Limb (tissue), 2 donors: ENCODE measurements around the gene RCL1.
"Not testable (repeated sequence)": the region's sequence is repeated elsewhere in the genome, so short reads cannot be mapped to it uniquely, and the experiment has no call there.

Source experiments
- DNase-seq, 2 donors: peaks; one replicate each; pipeline ENCODE4 v3.0.0-alpha.2; 2016; ENCODE audit errors: extremely low spot score in 2 of 2

RCL1 gene

GRCh38 chr9:4879115-4879558, 86.4 kb downstream of the RCL1 start:
- no peak for DNase-seq

- no peak for DNase-seq
Observed at GRCh38 chr9:4883326-4883873, 90.7 kb downstream of the RCL1 start.

- DNase-seq = no peak
Observed at GRCh38 chr9:4886698-4887097, 94.0 kb downstream of the RCL1 start.

- no peak for DNase-seq
Observed at GRCh38 chr9:4887556-4887955, 94.8 kb downstream of the RCL1 start.

- no peak for DNase-seq
Observed at GRCh38 chr9:4890242-4890641, 97.5 kb downstream of the RCL1 start.

- DNase-seq = no peak
Observed at GRCh38 chr9:4890929-4891328, 98.2 kb downstream of the RCL1 start.

GRCh38 chr9:4891674-4892073, 98.9 kb downstream of the RCL1 start:
- no peak for DNase-seq

GRCh38 chr9:4892501-4893194, 99.9 kb downstream of the RCL1 start:
- no peak for DNase-seq

- DNase-seq = no peak
Observed at GRCh38 chr9:4894076-4894475, 101.3 kb downstream of the RCL1 start.

GRCh38 chr9:4899853-4900252, 107.1 kb downstream of the RCL1 start:
- DNase-seq = not testable (repeated sequence)

- not testable (repeated sequence) for DNase-seq
Observed at GRCh38 chr9:4901401-4902134, 108.8 kb downstream of the RCL1 start.

GRCh38 chr9:4902135-4902475, 109.4 kb downstream of the RCL1 start:
- no peak for DNase-seq

GRCh38 chr9:4904322-4905134, 111.8 kb downstream of the RCL1 start:
- DNase-seq = peak in 1 of 2 donors; percentile 14

GRCh38 chr9:4905135-4905490, 112.4 kb downstream of the RCL1 start:
- no peak for DNase-seq
